Stimulated activated CD4-positive, alpha-beta T cell treated with anti-CD3 and anti-CD28 coated beads, Interleukin-1b, Interleukin-23, amount 100 ng/mL, for 24 hours (primary cell): Measurements from ENCODE around the gene GEMIN7.

Experiments used
- DNase-seq, 4 experiments: peaks; one replicate each; pipeline ENCODE4 v3.0.0-alpha.2; 2020; ENCODE audit warnings: low read depth in 4 of 4, low spot score in 1 of 4

Gene GEMIN7

GRCh38 chr19:45125975-45126493, 47.0 kb downstream of the GEMIN7 start:
- peak; percentile 31 to 63 (median 54) for DNase-seq

- no peak for DNase-seq
Observed at GRCh38 chr19:45126654-45127053, 47.6 kb downstream of the GEMIN7 start.

GRCh38 chr19:45128146-45128545, 49.1 kb downstream of the GEMIN7 start:
- DNase-seq, result no peak

GRCh38 chr19:45128806-45129205, 49.7 kb downstream of the GEMIN7 start:
- DNase-seq, result no peak

GRCh38 chr19:45130236-45130635, 51.2 kb downstream of the GEMIN7 start:
- no peak for DNase-seq

GRCh38 chr19:45130888-45131615, 52.0 kb downstream of the GEMIN7 start:
- DNase-seq, result no peak

GRCh38 chr19:45133661-45134060, 54.6 kb downstream of the GEMIN7 start:
- DNase-seq, result no peak

GRCh38 chr19:45135176-45135885, 56.3 kb downstream of the GEMIN7 start:
- DNase-seq, result no peak

GRCh38 chr19:45136507-45137178, 57.6 kb downstream of the GEMIN7 start:
- DNase-seq, result no peak

GRCh38 chr19:45137179-45137761, 58.2 kb downstream of the GEMIN7 start:
- no peak for DNase-seq

GRCh38 chr19:45138303-45138751, 59.3 kb downstream of the GEMIN7 start:
- DNase-seq, result no peak

GRCh38 chr19:45139286-45140143, 60.5 kb downstream of the GEMIN7 start:
- DNase-seq, result no peak

GRCh38 chr19:45140144-45140503, 61.1 kb downstream of the GEMIN7 start:
- DNase-seq, result no peak

- no peak for DNase-seq
Observed at GRCh38 chr19:45140533-45140932, 61.5 kb downstream of the GEMIN7 start.
